Neural cell (in vitro differentiated cells): ENCODE data around the gene ZNF883.

Experiments used
- CTCF ChIP-seq: fragments of 450-650 bp; IDR thresholded peaks from 2 replicates; pipeline ENCODE4 v1.5.1; 2014; ENCODE audit warnings: antibody characterized with exemption, mild to moderate bottlenecking, moderate library complexity; ENCODE audit not compliant: poor library complexity, severe bottlenecking
- EP300 ChIP-seq: fragments of 450-650 bp; conservative IDR thresholded peaks from 2 replicates; pipeline ENCODE4 v1.6.1; 2014; ENCODE audit warnings: antibody characterized with exemption, mild to moderate bottlenecking, moderate library complexity; ENCODE audit not compliant: poor library complexity, severe bottlenecking
- EZH2 ChIP-seq: fragments of 200-600, 300-800 bp; shearing (Covaris generic), sonication (generic); IDR thresholded peaks from 2 replicates; pipeline ENCODE4 v1.6.1; 2014; ENCODE audit warnings: antibody characterized with exemption, low read length, borderline replicate concordance, mild to moderate bottlenecking; ENCODE audit not compliant: insufficient read depth, poor library complexity, severe bottlenecking
- POLR2AphosphoS5 ChIP-seq: IDR thresholded peaks from 2 replicates; pipeline ENCODE4 v1.6.1; 2012
- RAD21 ChIP-seq: fragments of 450-650 bp; conservative IDR thresholded peaks from 2 replicates; pipeline ENCODE4 v1.6.1; 2014; ENCODE audit warnings: antibody characterized with exemption, mild to moderate bottlenecking, moderate library complexity
- REST ChIP-seq: IDR thresholded peaks from 2 replicates; pipeline ENCODE4 v1.6.1; 2012; ENCODE audit warnings: borderline replicate concordance
- SMC3 ChIP-seq: fragments of 450-650 bp; conservative IDR thresholded peaks from 2 replicates; pipeline ENCODE4 v1.6.1; 2014; ENCODE audit warnings: antibody characterized with exemption, mild to moderate bottlenecking, moderate library complexity; ENCODE audit not compliant: poor library complexity
- TAF1 ChIP-seq: IDR thresholded peaks from 2 replicates; pipeline ENCODE4 v1.6.1; 2012; ENCODE audit warnings: low read depth

DNA sequence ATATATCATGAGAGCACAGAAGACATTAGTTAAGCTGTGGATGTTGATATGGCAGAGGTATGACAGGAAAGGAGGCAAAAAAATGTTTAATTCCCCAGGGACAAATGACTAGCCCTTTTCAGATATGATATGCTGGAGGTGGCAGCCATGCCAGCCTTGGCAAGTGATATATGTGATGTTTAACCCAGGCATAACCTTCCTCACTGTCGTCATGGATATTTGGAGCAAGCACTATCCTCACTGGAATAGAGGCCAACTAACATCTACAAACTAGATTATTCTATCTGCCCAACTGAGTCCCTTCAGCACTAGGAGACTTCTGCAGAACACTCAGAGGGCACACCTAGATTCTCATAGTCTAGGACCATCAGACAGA lies 94.0 kb downstream of the ZNF883 start:
- TF ChIP-seq EZH2 (no peak), CTCF (no peak), EP300 (no peak), POLR2AphosphoS5 (no peak), REST (no peak), TAF1 (no peak), SMC3 (no peak), RAD21 (no peak)
